NCI-H128 (cell line): ENCODE results near the gene OR10J1.
"Not testable (repeated sequence)": the region's sequence is repeated elsewhere in the genome, so short reads cannot be mapped to it uniquely, and the experiment has no call there.

Source experiments
- DNase-seq: peaks from one replicate; lab custom pipeline; 2025; ENCODE audit not compliant: unreplicated experiment; lab: John Stamatoyannopoulos, UW

The OR10J1 gene, protein sequence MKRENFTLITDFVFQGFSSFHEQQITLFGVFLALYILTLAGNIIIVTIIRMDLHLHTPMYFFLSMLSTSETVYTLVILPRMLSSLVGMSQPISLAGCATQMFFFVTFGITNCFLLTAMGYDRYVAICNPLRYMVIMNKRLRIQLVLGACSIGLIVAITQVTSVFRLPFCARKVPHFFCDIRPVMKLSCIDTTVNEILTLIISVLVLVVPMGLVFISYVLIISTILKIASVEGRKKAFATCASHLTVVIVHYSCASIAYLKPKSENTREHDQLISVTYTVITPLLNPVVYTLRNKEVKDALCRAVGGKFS

DNA sequence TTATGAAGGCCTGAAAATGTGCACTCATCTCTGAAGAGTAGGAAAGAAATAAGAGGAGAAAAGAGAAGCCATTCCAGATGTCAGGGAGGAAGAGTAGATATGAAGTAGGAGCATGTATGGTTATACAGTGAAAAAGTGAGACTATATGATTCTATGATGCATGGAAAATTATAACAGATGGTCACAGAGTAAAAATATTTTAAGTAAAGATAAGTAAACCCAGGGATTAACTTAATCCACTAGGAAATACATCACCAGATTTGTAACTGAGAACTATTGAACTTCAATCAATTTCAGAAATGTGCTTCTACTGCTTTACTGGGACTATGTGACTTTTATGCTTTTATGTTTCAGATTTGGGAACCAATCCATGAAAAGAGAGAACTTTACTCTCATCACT, at the start of gene OR10J1:
OR10J1 (plus strand) TSS at position 301 of the 400 bp plus-strand sequence; CDS start at position 371, 70 bp downstream.
- no peak for DNase-seq

DNA sequence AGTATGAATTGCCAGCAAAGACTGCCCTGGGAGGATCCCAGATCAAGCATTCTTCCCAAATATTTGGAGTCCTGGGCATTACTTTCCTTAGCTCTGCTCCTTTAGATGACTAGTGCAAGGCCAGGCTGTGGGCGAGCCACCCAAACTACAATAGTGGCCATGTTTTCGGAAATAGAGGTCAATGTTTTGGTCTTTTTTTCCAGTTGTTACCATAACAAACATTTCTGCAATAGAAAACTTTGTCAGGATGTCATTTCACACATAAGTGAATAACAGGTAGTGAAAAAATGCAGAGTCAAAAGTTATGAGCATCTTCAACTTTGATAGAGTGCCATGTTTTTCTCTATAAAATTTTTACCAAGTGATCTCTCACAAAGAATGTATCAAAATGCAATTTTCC, 32.7 kb upstream of the OR10J1 start:
- no peak for DNase-seq

DNA sequence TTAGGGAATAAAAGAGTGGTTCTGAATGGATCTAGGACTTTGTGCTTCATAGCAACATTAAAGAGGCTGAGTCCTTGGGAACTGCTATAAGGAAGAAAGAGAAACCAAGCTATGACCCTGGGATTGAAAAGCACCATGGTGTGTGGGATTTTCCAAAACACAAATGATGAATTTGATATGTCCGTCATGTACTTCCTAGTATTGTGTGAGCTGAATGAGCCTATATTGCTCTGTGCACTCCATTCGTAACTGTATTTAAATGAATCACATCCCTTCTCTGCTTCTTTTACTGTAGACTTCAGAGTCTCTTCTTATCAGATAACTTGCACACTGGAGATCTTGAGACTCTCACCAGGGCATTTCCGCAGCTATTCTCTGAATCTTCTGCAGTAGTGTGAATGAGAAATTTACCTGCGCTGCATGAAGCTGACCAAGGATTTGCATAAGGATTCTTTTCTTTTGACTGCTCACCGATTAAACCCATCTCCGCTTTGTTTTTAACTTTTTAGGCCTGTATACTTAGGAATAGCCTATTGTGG, 30.6 kb upstream of the OR10J1 start:
- no peak for DNase-seq

DNA sequence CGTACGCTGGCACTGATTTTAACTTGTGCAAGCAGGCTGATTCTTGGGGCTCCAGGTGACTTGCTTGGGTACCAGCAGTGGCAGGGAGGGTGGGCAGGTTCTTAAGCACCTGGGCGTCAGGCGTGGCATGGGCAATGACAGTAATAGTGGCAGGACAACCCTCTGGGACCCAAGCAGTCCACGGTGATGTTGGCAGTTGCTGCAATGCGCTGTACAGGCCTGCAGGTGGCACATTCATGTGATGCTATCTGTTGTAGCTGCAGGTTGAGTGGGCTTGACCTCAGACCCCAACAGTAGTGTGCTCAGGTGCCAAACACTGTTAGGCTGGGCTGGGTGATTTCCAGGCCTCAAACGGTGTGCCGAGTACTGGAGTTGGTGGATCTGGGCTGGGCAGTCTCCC, 17.7 kb upstream of the OR10J1 start:
- no peak for DNase-seq

DNA sequence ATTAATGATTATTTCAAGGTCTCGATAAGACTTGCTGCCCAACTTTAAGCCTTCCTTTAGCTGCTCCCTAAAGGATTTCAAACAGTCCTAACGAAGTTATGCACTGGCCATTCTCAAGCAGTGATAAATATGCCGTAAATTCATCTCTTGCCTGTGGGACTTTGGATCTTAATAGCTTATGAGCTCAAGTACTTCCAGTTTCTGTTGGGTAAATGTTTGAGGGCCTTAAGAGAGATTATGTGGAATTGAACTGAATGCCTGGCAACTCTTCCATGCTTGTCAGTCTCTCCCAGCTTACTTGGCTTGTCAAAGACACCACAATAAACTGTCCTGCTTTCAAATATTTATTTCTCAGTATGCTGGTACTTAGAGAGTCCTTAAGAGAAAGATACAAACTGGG, 11.0 kb upstream of the OR10J1 start:
- no peak for DNase-seq

DNA sequence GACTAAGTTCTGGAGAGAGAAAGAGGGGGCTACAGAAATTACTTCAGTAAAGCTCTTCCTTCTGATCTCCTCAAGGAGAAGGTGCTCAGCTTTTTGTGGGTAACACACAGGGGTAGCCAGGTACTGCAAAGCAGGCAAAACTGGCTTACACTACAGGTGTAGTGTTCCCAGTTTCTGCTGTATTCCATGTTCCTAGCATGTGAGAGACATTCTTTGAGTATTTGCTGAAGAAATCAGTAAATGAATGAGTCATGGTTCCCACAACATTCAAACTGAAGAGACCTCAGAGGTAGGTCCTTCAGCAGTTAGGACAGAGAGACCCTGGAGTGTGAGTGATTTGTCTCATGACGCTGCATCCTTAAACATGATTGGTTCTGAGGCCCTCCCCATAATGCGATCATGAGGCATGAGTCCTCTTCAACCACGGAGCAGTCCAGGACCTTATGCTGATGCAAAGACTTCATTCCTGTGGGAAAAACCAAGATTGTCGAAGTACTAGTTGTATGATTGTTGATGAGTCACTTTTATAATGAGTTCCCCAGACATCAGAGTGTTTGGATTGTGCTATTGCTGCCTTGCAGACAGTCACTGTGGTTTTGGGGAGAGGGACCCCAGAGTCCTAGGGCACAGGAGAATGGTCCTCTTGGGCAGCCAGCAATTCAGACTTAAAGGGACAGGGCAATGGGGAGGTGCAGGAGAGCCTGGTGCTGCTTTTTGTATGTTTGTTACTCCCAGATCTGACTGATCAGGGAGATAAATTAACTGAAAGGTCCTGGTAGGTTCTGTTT, 10.3 kb upstream of the OR10J1 start:
- DNase-seq = no peak

DNA sequence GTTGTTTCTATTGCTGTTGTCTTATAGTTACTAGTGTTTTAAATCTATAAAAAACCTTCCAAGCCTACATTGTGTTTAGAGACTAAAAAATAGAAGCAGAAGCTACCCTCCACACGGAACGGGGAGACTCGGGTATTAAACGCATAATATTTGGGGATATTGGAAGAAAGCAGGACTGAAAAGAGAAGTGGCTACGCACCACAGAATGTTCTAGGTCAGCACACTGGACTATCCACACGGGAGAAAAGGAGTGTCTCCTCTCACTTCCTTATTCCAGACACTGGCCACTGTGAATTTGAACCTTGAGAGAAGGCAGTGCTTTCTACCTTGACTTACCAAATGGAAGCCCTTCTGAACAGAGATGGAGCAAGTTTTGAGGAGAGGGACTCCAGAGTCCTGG, 8.5 kb upstream of the OR10J1 start:
- no peak for DNase-seq

DNA sequence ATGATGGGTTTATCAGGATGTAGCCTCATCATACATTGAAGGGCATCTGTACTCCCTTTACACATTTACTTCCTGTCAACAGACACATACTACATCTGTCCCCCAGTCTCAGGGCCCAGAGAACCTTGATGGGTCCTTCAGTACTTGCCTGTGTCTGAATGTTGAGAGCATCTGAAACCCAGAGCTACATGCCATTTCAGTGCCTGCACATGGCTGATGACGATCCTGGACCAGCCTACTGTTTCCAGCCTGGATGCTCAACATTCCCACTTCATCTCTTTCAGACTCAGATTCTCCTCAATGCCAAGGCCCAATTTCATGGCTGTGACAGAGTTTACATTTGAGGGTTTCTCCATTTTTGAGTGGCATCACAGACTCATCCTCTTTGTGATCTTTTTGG, 7.6 kb upstream of the OR10J1 start, which contains the start of gene OR10J4:
OR10J4 (plus strand) TSS at position 301 of the 400 bp plus-strand sequence.
- DNase-seq = no peak

DNA sequence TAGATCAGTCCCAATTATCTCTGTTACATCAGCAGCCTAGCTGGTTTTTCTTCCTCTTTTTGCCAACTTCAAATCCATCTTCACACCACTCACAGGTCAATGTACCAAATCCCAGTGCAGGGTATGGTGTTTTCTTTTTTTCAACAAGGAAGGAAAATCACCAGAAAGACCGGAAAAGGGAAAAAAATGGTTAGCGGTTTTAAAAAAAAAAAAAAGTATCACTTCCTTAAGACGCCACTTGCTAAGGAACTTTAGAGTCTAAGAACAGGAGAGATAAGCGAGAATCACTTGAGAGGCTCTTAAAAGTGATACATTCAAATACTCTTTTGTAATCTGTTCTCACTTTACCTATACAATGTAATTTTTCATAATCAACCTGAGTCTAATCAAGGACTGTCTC, 3.1 kb upstream of the OR10J1 start:
- no peak for DNase-seq

DNA sequence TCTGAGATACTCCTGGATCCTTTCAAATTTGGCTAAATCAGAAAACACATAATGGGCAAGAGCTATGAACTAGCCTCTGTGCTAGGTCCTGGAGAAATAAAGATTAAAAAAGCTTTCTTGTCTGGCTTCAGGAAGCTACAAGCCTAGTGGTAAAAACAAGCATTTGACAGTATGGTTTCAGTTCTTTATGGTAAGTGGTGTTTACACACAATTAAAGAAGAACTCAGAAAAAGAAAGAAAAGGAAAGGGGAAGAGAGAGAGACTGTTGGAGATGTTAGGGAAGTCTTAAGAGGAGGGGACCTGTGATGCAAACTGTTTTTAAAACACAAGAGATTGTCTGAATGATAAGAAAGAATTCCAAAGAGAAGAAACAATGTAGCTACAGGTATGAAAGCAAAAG, 1.8 kb downstream of the OR10J1 start:
- DNase-seq = no peak

DNA sequence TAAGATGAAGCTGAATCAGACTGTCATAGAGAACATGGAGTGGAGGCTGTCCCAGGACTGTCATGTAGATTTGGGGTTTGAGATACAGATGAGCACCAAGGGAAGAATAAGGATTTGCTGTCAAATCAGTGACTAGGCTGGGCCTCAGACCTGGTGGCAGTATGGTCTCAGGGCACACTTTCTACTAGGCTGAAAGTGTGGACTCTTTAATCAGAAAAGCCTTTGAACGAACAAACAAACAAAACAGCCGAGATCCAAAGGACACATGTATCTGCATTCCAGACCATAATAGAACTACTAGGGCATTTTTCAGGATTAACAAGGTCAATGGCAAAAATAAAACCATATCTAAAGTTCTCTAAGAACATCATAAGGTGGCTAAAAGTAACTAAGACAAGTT, 2.9 kb downstream of the OR10J1 start:
- no peak for DNase-seq

DNA sequence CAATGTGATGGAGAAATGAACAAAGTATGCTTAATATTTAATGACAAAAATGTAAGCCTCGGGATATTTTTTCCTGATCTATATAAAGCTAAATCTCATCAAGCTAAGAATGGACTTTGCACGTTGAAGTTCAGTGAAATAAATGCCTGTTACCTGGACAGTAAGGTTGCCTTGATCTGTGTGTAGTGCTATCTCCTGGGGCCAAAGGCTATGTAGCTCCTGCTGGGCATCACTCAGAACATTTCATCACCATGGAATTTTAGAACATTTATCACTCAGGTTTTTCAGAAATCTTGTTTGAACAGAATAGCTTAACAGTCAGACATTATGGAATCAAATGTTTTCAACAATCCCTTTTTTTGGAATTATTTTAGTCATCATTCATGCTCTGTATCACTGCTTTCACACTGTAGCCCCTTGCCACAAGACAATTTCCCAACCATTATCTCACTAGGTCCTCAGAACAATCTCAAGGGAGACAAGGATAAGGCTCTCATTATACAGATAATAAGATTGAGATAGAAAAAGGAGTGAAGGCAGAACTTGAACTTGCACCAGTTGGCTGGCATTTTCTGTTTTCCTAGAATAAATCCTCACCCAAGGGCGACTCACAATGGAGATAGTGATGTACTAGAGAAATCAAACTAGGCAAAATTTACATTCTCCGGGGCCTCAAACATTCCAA, 3.7 kb downstream of the OR10J1 start:
- DNase-seq = no peak

DNA sequence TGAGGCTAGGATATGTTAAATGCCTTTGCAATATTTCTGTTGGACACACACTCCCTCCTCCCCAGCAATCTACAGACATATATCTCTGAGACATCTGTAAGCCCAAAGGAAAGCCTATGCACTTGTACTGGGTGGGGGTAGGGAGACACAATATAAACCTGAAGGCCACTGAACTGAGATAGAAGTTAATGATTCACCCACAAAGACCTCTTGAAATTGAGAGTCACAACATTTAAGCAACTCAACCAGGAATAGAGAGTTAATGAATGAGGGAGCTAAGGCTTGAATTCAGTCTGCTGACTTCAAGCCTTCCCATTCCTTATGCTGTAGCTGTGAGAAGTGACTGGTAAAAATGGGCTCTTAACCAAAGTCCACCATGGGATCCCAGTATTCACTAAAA, 5.0 kb downstream of the OR10J1 start:
- no peak for DNase-seq

DNA sequence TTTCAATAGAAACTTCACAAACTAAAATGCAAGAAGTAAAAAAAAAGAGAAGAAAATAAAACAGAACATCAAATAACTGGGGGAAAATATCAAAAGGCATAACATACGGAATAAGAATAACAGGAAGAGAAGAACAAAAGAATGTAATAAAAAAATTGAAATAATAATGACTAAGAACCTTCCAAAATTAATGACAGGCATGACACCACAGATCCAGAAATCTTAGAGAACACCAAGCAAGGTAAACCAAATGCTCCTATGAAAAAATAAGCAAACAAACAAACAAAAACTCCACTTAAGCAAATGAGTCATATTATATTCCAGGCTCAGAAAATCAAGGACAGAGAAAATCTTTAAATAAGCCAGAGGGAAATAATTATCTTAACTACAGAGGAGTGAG, 8.7 kb downstream of the OR10J1 start:
- no peak for DNase-seq

DNA sequence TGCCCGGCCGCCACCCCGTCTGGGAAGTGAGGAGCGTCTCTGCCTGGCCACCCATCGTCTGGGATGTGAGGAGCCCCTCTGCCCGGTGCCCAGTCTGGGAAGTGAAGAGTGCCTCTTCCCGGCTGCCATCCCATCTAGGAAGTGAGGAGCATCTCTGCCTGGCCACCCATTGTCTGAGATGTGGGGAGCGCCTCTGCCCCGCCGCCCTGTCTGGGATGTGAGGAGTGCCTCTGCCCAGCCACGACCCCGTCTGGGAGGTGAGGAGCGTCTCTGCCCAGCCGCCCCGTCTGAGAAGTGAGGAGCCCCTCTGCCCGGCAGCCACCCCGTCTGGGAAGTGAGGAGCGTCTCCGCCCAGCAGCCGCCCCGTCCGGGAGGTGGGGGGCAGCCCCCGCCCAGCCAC, 10.1 kb downstream of the OR10J1 start:
- DNase-seq = not testable (repeated sequence)

DNA sequence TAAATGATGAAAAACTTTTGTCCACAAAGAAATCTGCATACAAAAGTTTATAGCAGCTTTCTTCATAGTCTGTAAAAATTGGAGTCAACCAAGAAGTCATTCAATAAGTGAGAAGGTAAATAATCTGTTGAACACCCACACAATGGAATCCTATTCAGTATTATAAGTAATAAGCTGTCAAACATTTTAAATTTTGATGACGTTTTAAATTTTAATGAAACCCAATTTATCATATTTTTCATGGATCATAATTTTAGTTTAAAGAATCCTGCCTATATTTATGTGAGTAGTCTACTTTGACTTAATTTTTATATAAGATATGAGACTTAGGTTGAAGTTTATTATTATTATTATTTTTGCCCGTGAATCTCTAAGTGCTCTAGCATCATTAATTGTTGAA, 20.0 kb downstream of the OR10J1 start:
- no peak for DNase-seq

DNA sequence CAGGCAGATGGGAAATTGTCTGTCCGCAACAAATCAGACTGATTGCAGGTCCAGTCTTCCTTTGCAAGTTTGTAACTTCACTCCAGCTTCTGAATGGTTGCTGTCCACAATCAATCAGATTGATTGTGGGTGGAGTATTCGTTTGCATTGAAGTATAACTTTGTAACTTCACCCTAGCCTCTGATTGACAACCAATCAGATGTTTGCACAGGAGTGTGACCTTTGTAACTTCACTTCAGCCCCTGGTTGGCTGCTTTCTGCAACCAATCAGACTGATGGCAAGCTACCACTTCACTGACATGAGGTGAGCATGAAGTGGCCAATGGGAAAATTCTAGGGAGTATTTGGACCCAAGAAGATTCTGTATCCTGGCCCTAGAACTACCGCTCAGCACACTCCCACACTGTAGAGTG, 25.7 kb downstream of the OR10J1 start:
- no peak for DNase-seq

DNA sequence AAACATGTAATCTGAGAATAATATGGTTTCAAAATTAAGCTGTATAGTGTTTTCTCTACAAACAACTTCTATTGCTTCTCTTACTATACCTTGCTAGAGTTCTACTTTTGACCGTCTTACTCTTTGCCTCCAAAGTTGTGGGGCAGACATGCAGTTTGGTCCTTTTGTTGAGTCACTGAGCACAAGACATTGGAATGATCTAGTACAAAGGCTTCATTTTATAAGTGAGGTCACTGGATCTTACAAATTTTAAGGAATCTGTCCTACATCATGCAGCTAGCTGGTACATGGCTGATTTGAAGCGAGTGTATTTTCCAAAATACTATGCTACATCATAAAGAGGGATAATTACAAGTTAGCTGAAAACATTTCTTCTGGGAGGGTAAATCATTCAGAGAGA, 28.8 kb downstream of the OR10J1 start:
- no peak for DNase-seq

DNA sequence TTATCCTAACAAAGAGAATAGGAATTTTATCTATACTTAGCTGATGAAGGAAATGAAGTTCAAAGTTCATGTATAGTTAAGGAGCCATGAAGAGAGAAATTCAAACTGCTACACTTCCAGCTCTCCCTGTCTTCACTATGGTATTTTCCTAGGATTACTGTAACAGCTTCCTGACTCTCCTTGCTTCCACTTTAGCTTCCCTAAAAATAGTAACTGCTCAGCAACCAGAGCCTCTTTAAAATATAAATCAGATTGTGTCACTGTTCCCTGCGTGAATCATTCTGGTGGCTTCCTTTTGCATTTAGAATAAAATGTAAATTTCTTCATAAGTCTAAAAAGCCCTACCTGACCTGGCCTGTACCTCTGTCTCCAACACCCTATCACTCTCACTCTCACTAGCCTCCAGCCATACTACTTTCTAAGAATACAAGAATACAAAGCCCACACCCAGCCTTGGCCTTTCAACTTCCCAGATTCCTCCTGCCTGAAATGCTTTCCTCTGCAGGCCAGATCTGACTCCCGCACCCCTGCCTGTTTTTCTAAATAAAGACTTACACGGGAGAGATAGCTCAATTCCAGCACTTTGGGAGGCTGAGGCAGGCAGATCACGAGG, 30.5 kb downstream of the OR10J1 start:
- no peak for DNase-seq

DNA sequence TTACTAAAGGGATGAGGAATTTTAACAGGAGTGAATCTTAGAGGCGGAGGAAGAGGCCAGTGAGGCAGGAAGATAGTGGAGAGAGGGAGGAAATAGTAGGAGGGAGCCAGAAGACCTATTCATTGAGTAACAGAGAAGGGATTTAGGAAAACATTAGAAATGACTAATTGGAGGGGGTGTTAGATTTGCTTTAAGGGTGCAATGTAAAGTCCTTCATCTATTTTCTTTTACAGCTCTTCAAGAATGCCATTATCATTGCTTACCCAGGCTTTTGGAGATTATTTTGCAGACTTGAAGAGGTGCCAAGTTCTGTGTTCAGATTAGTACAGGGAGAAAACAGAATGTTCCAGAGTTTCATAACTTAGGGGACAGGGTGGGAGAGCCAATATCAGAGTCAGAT, 33.8 kb downstream of the OR10J1 start:
- DNase-seq = no peak

DNA sequence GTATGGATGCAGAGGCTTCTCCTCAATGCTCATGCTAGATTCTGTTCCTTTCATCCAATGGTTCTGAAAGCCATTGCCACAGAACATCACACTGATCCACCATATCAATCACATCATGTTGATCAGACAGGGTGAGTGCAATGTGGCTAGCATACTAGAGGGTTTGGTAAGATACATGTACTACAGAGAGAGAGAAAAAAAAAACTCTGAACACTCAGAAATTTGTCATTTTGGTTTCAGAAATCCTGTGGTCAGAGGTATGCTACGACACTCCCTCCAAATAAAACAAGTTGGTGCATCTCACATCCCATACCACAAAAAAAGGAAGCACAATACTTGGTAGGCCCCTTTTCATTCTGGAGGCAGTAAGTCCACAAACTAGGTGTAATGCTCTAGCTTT, 35.4 kb downstream of the OR10J1 start:
- no peak for DNase-seq
